PC-9 (cell line): Measurements from ENCODE around the gene OSBPL6. TPM values are rescaled to one million over a fixed set of nuclear protein-coding genes. Genes with fewer than 3 reads are reported as not detected.

ENCODE experiments used
- BruUV-seq: library from RNA; stranded (reverse); fragments of 400-500 nt; replicated peaks from 2 replicates; lab custom pipeline; 2021; lab: Mats Ljungman, UMichigan
- CTCF ChIA-PET: fragments of 300-600 bp; sonication (Branson Sonifier 250); formaldehyde crosslinking; loops from one replicate; lab custom pipeline; 2022; ENCODE audit warnings: antibody characterized with exemption; lab: Charles Lee
- POLR2A ChIA-PET: fragments of 300-600 bp; sonication (Branson Sonifier 250); formaldehyde crosslinking; loops from one replicate; lab custom pipeline; 2022; ENCODE audit warnings: antibody characterized with exemption; ENCODE audit not compliant: unreplicated experiment; lab: Charles Lee
- DNase-seq, 2 experiments: peaks; one replicate each; pipeline versions ENCODE4 v3.0.0 to v3.0.0-alpha.2; 2015 to 2022; ENCODE audit warnings: mixed read lengths in 1 of 2
- H2AFZ ChIP-seq: fragments of 200-600 bp; sonication (generic); 2 replicates; pipeline ENCODE4 v1.8.1; 2017; ENCODE audit warnings: antibody characterized with exemption
- H3F3A ChIP-seq: fragments of 200-600 bp; sonication (generic); 2 replicates; pipeline ENCODE4 v1.8.1; 2017; ENCODE audit warnings: antibody characterized with exemption, mild to moderate bottlenecking, low read depth; ENCODE audit not compliant: insufficient read depth
- H3K27ac ChIP-seq: fragments of 200-600 bp; sonication (generic); 2 replicates; pipeline ENCODE4 v1.6.1; 2016; ENCODE audit warnings: mixed run types
- H3K27me3 ChIP-seq: fragments of 200-600 bp; sonication (generic); 2 replicates; pipeline ENCODE4 v1.6.1; 2016; ENCODE audit warnings: low read depth, mixed run types; ENCODE audit not compliant: insufficient read depth
- H3K36me3 ChIP-seq: fragments of 200-600 bp; sonication (generic); 2 replicates; pipeline ENCODE4 v1.6.1; 2016; ENCODE audit warnings: low read depth, mixed run types
- H3K4me1 ChIP-seq: fragments of 200-600 bp; sonication (generic); replicated peaks from 2 replicates; pipeline ENCODE4 v1.6.1; 2016; ENCODE audit warnings: mixed run types; ENCODE audit not compliant: insufficient read depth
- H3K4me2 ChIP-seq: fragments of 200-600 bp; sonication (generic); 2 replicates; pipeline ENCODE4 v1.6.1; 2017; ENCODE audit warnings: mixed run types
- H3K4me3 ChIP-seq: fragments of 200-600 bp; sonication (generic); 2 replicates; pipeline ENCODE4 v1.6.1; 2016; ENCODE audit warnings: mixed run types
- H3K79me2 ChIP-seq: fragments of 200-600 bp; sonication (generic); 2 replicates; pipeline ENCODE4 v1.6.1; 2017; ENCODE audit warnings: low read depth, mixed run types
- H3K9me2 ChIP-seq: fragments of 200-600 bp; sonication (generic); 2 replicates; pipeline ENCODE4 v1.8.1; 2017; ENCODE audit warnings: mild to moderate bottlenecking; ENCODE audit not compliant: insufficient read depth
- H3K9me3 ChIP-seq: fragments of 200-600 bp; sonication (generic); 2 replicates; pipeline ENCODE4 v1.8.1; 2016; ENCODE audit warnings: low read depth; ENCODE audit not compliant: insufficient read depth
- H4K20me1 ChIP-seq: fragments of 200-600 bp; sonication (generic); 2 replicates; pipeline ENCODE4 v1.8.1; 2017; ENCODE audit not compliant: insufficient read depth
- EZH2 ChIP-seq: fragments of 200-600 bp; sonication (generic); IDR thresholded peaks from 2 replicates; pipeline ENCODE4 v1.8.0; 2017; ENCODE audit warnings: antibody characterized with exemption, low read depth
- intact Hi-C: fragments of 100-400 bp; cut with micrococcal nuclease; formaldehyde crosslinking; loops from one replicate; pipeline ENCODE4 v1.10.0; 2022; ENCODE audit not compliant: unreplicated experiment
- total RNA-seq: library from RNA; stranded (reverse); gene quantifications from 2 replicates; pipeline ENCODE4 v1.2.3, GENCODE V29; 2021
- TF ChIP-seq, protein P1 (sequence below): fragments of 200-600 bp; sonication (generic); conservative IDR thresholded peaks from 2 replicates; pipeline ENCODE4 v1.6.1; 2017; ENCODE audit warnings: mixed run types, antibody characterized with exemption, mild to moderate bottlenecking, moderate library complexity

OSBPL6 gene
- total RNA-seq, 1 experiment from 2014 or later = 2.6 TPM

DNA sequence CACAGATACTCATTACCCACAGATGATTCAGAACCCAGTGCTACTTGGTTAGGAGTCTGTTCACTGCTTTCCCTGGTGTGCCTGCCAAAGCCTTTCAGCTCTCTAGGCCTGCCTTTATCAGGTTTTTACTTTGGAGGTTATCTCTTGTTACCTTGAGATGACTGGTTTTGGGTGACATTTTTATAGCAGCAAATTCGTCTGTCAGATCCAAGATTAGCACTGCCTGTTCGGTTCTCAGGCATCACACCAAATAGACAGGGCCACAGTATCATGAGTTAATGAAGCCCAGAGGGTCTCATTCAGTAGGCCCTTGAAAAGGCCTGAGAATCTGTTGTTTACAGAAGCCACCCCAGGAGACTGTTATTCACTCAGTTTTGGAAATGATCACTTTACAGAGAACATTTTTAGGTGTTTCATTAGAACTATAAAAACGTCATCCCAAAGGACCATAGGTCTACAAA lies 121.2 kb downstream of the OSBPL6 start:
- Histone ChIP-seq H3K9me3 (no peaks in the 10 kb centered on the region), H3K79me2 (no peaks in the 10 kb centered on the region), H3K36me3 (no peaks in the 10 kb centered on the region), H3K9me2 (no peaks in the 10 kb centered on the region), H3K4me2 (no peak overlapping the region), H2AFZ (no peak overlapping the region), H4K20me1 (no peaks in the 10 kb centered on the region), H3K4me1 (no peaks in the 10 kb centered on the region), H3K27ac (no peak overlapping the region), H3K4me3 (no peak overlapping the region), H3F3A (no peaks in the 10 kb centered on the region), H3K27me3 (no peaks in the 10 kb centered on the region)
- intact Hi-C loops = no loop called here
- DNase-seq = no peak
- no TSS peak for BruUV-seq
- POLR2A ChIA-PET = interaction anchor here (0.6 kb wide), 1 partner anchor 55 kb away, joined by 9 read pairs; no protein-coding TSS in a partner anchor
- TF ChIP-seq, protein P1, sequence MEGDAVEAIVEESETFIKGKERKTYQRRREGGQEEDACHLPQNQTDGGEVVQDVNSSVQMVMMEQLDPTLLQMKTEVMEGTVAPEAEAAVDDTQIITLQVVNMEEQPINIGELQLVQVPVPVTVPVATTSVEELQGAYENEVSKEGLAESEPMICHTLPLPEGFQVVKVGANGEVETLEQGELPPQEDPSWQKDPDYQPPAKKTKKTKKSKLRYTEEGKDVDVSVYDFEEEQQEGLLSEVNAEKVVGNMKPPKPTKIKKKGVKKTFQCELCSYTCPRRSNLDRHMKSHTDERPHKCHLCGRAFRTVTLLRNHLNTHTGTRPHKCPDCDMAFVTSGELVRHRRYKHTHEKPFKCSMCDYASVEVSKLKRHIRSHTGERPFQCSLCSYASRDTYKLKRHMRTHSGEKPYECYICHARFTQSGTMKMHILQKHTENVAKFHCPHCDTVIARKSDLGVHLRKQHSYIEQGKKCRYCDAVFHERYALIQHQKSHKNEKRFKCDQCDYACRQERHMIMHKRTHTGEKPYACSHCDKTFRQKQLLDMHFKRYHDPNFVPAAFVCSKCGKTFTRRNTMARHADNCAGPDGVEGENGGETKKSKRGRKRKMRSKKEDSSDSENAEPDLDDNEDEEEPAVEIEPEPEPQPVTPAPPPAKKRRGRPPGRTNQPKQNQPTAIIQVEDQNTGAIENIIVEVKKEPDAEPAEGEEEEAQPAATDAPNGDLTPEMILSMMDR = no peak
- TF ChIP-seq EZH2 = no peak
- CTCF ChIA-PET = interaction anchor here (0.5 kb wide), 1 partner anchor 110 kb away, joined by 6 read pairs; no protein-coding TSS in a partner anchor

DNA sequence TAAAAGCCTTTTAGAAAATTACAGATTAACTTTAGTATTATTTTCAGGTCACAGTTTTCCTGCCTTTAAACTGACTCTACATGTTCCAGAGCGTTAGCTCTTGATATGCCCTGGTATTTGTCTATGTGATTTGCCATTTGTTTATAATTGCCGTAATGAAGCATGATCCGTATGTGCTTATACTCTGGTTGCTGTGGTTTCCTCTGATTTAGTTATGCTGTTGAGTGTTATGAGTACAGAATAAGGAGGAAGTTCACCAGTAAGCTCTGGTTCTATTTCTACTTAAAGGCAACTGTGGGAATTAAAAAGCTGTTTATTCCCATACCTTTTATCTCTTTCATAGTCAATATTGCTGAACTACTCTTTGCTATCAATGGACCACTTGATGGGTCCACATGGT lies 123.5 kb downstream of the OSBPL6 start:
- intact Hi-C loops = no loop called here
- Histone ChIP-seq H3K9me3 (no peaks in the 10 kb centered on the region), H4K20me1 (no peaks in the 10 kb centered on the region), H3K4me3 (no peak overlapping the region), H3K4me1 (no peaks in the 10 kb centered on the region), H3K27me3 (no peaks in the 10 kb centered on the region), H3K36me3 (no peaks in the 10 kb centered on the region), H3K79me2 (no peaks in the 10 kb centered on the region), H2AFZ (no peak overlapping the region), H3K27ac (no peak overlapping the region), H3K9me2 (no peaks in the 10 kb centered on the region), H3K4me2 (no peak overlapping the region), H3F3A (no peaks in the 10 kb centered on the region)
- DNase-seq = no peak
- no peak for TF ChIP-seq EZH2
- TF ChIP-seq, protein P1 = no peak
- POLR2A ChIA-PET = no interaction called here
- CTCF ChIA-PET = no interaction called here
- BruUV-seq = no TSS peak

DNA sequence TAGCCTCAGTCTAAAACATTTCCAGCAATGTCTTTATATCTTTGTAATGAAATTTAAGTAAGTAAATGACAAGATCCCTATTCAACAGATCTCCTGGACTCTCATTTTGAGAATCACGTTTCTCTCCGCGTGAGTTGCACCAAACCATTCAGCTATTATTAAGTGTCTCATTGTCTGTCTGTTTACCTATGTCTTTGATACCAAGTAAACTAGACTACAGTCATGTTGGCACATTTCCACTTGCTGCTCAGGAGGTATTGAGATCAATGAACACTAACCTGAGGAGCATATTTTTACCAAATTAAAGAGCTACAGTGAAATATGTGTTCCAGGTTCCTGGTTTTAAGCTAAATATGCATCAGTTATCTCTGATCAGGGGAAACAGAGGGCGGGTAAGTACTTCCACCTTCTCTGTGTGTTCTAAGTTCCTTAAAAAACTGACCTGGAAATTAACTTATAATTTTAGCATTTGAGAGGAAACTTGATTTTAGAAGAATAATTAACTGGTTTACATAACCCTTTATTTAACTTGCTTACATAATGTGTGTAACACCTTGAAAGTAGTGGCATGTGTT lies 125.8 kb downstream of the OSBPL6 start:
- Histone ChIP-seq H3K4me3 (no peak overlapping the region), H3K27ac (no peak overlapping the region), H2AFZ (no peak overlapping the region), H3F3A (no peaks in the 10 kb centered on the region), H3K4me2 (no peak overlapping the region), H3K9me2 (no peaks in the 10 kb centered on the region), H3K4me1 (no peaks in the 10 kb centered on the region), H3K9me3 (no peaks in the 10 kb centered on the region), H3K36me3 (no peaks in the 10 kb centered on the region), H3K27me3 (no peaks in the 10 kb centered on the region), H3K79me2 (no peaks in the 10 kb centered on the region), H4K20me1 (no peaks in the 10 kb centered on the region)
- TF ChIP-seq, protein P1 = no peak
- no peak for TF ChIP-seq EZH2
- no peak for DNase-seq
- CTCF ChIA-PET = interaction anchor here (0.6 kb wide), 1 partner anchor 98 kb away, joined by 6 read pairs; no protein-coding TSS in a partner anchor
- intact Hi-C loops = no loop called here
- BruUV-seq = no TSS peak
- POLR2A ChIA-PET = no interaction called here
